GM21381 (cell line): ENCODE measurements around the gene NTRK1.

Source experiments
- ATAC-seq: cut with Tn5 transposase; IDR thresholded peaks from one replicate; pipeline ENCODE4 v1.9.1; 2021; ENCODE audit warnings: mild to moderate bottlenecking, moderate library complexity; ENCODE audit not compliant: unreplicated experiment

The NTRK1 gene

GRCh38 chr1:156854634-156855033 is 6.0 kb upstream of the NTRK1 start:
- ATAC-seq, result no peak

- ATAC-seq, result no peak
Observed at GRCh38 chr1:156856282-156856785, 4.3 kb upstream of the NTRK1 start.

DNA sequence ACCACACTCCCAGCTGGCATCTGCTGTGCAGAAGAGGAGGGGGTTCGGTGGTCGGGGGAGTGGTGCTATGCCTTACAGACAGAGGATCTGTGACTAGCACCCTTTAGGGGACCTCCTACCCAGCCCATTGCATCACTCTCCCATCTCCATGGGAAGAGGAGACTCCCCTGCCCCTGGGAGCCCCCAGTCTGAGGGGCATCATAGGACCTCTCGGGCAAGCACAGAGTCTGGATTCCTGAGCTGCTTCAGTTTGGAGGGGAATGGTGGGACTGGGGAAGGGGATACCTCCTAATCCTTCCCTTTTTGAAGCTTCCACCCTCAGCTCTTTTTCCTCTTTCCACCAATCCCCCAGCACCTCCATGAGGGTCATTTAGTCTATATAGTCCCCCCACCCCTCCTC is 3.1 kb upstream of the NTRK1 start:
- ATAC-seq, result no peak

DNA sequence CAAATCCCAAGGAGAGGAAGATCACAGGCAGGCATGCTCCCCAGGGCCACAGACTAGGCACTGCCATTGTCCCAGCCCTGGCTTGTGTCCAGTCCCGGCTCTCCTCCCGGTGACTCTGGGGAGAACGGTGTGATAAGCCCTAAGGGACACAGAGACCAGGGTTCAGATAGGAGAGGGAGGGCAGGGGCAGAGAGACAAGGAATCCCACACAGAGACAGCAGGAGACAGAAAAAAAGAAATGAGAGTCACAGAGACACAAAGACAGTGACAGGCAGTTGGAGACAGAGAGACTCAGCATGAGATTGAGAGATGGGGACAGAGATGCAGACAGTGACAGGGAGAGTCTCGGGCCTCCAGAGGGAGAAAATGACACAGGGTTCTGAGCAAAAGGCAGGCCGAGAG is 2.1 kb upstream of the NTRK1 start:
- ATAC-seq, result no peak

DNA sequence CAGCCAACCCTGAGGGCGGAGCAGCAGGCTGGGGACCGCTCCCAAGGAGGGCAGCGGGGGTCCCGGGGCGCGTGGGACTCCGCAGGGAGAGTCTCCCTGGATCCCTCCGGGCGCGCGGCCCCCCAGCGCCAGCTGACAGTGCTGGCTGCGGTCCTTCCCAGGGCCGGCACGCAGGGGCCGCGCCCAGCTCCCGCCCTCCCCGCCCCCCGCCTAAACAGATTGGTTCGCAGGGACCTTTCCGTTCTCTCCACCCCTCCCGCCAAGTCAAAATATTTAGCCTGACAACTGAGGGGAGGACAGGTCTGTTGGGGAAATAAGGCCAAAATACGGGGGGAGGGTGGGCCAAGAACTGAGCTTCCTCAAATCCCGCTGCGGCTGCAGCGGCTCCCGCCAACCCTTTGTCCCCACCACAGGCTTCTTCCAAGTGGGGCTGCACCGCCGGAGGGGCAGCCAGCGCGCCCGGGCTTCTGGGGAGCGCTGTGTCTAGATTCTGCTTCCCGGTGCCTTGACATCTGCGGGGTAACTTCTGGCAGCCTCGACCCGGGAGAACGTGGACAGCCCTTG is 1.6 kb upstream of the NTRK1 start, which contains the start of gene INSRR:
TSS of gene INSRR (minus strand) at position 159 of the 564 bp plus-strand sequence. CDS start 496 bp downstream, outside the sequence.
- ATAC-seq, result no peak

GRCh38 chr1:156859523-156860112 is 1.0 kb upstream of the NTRK1 start:
- no peak for ATAC-seq

DNA sequence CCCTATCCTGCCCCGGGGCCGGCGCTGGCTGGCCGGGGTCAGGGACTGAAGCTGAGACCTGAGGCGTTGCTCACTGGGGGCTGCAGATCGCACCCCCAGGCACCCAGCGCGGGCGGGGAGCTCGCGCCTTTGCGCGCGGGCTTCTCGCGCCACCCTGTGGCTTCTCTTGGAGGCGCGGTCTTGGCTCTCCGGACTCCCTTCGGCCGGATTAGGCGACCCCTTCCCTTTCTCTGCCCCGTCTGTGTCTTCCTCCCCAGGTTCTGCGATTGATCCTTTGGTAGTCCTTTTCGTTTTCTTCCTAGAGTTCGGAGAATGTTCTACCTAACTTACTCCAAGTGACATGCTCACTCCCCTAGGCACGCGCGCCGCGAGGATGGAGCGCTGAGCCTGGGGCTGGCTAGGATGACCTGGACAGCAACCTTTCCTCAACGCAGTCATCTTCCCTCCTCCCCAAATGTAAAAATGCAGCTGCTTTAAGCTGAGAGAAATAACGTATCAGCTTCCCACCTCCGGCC is 495 bp upstream of the NTRK1 start:
- no peak for ATAC-seq

DNA sequence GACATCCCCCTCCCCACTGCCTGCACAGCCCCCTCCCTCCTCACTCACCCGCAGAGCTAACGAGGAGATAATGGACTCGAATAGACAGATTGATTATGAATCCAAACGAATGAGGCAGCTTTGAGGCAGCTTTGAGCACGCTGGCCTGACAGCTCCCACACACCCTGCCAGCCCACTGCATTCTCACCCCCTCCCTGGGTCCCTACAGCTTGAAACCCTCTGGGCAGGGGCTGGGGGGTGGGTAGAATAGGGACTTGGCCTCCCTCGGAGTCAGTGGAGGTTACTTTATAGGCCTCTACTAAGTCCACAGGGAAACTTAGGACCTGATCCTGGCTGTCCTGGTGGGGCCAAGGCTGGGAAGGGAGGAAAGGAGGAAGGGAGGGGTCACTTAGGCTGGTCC is 1.9 kb downstream of the NTRK1 start:
- ATAC-seq, result no peak

GRCh38 chr1:156862997-156863599 is 2.4 kb downstream of the NTRK1 start:
- no peak for ATAC-seq

DNA sequence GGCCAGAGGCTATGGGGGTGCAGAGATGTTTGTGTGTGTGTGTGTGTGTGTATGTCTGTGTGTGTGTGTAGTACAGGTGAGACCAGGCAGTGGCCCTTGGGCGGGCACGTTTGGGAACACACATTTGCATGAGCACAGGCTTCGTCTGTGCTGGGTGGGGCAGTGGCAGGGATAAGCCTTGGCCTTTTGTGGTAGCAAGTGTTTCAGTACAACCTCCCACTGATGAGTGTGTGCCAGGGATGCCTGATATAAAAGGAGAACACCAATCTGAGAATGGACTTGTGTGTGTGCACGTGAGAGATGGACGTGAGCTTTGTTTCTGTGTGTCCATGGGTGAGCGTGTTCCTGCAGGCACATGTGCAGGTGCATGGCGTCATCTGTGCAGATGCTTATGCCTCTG is 3.0 kb downstream of the NTRK1 start:
- no peak for ATAC-seq

GRCh38 chr1:156864796-156865195 is 4.1 kb downstream of the NTRK1 start:
- ATAC-seq, result no peak

- no peak for ATAC-seq
Observed at GRCh38 chr1:156865258-156865657, 4.6 kb downstream of the NTRK1 start.

DNA sequence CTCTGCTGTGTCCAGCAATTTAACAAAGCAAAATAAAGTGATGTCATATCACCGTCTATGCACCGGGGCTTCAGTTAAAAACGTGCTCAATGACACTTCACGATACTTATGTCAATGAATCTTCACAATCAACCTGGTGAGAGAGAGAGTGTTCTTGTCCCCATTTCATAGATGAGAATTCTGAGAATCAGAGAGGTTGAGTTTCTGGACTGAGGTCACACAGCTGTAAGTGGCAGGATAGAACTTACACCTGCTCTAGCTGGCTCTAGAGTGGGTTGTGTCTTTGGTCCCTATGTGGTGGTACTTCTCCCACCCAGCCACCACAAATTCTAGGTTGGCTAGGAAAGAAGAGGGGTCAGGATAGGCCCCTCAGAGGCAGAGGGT is 5.2 kb downstream of the NTRK1 start:
- no peak for ATAC-seq

DNA sequence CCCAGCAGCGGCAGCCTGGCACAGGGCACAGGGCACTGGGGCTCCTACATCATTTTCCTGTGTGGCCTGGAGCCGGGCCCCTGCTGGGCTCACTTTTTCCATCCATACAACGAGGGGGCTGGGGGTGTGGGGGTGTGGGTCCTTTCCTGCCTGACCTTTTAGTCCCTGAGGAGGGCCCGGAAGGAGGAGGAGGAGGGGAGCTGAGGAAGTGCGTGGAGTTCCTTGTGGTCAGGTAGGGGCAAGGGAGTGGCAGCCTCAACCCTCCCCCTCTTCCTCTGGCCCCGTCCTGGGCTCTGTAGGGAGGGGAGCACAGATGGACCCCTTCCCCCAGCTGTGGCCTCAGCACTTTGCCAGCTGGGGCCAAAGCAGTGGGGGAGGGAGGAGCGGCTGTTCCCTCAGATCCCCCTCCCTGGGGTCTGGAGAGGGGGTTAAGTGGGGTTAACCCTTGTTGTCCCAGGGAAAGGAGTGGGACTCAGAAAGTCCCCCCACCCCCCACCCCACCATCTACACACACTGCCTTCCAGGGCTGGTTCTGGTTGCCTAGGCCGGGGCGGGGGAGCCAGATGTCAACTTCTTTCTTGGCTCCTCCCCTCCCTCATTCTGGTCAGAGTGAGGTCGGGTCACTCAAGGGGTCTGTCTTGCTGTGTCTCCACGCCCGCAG is 5.7 kb downstream of the NTRK1 start:
- no peak for ATAC-seq

- ATAC-seq, result no peak
Observed at GRCh38 chr1:156868341-156868740, 7.7 kb downstream of the NTRK1 start.

- no peak for ATAC-seq
Observed at GRCh38 chr1:156869455-156869854, 8.8 kb downstream of the NTRK1 start.

GRCh38 chr1:156873659-156874058 is 13.0 kb downstream of the NTRK1 start:
- ATAC-seq, result no peak

DNA sequence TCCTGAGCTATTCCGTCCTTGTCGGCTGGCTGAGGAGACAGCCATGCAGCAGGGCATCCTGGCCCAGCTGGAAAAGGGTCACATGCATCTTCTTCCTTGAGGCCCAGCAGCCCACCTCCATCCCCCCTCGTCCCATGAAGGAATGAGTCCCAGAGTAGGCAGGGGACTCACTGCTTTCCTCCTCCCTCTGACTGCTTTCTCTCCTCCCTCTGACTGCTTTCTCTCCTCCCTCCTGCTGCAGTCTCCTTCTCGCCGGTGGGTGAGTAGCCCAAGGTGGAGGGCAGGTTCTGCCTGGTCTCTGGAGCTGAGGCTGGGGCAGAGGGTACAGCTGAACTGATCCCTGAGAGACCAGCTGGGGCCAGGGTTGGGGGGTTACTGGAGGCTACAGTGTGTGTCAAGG is 13.5 kb downstream of the NTRK1 start:
- no peak for ATAC-seq

DNA sequence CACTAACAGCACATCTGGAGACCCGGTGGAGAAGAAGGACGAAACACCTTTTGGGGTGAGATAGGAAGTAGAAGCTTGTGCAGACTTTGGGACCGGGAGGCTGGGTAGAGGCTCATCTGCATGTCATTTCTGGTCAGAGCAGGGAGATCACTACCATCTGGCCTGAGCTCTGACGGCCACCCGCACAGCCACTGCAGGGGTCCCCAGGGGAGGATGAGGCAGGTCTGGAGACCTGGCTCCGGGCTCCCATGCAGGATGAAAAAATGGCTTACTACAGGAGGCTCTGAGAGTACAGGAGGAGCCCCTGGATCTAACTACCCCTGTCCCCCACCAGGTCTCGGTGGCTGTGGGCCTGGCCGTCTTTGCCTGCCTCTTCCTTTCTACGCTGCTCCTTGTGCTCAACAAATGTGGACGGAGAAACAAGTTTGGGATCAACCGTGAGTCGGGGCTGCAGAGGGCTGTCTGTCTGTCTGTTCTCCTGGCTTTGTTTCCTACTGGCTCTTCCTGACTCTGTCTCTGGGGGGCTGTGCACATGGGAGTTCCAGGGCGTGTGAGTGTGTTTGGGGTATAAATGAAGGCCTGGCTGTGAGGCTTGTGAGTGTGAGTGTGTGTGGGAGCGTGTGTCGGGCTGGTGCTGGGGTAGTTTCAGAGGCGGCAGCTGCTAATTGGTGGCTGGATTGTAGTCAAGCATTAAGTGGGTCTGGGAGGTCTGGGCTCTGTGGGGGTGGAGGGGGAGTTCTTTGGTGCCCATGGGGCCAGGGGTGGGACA is 14.1 kb downstream of the NTRK1 start:
- ATAC-seq, result no peak

GRCh38 chr1:156875341-156875615 is 14.6 kb downstream of the NTRK1 start:
- no peak for ATAC-seq

DNA sequence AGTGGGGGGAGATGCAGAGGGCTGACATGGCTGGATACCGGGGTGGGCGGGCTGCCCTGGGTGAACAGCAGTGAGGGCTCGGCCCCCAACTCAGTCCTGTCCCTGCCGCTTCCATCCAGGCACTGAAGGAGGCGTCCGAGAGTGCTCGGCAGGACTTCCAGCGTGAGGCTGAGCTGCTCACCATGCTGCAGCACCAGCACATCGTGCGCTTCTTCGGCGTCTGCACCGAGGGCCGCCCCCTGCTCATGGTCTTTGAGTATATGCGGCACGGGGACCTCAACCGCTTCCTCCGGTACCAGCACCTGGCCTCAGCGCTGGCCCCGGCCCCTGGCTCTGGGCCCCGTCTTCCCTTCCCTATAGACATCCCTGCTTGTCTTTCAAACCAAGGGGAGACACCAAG is 15.6 kb downstream of the NTRK1 start:
- no peak for ATAC-seq
